ENCODE data around the gene IZUMO1.

IZUMO1 gene

DNA sequence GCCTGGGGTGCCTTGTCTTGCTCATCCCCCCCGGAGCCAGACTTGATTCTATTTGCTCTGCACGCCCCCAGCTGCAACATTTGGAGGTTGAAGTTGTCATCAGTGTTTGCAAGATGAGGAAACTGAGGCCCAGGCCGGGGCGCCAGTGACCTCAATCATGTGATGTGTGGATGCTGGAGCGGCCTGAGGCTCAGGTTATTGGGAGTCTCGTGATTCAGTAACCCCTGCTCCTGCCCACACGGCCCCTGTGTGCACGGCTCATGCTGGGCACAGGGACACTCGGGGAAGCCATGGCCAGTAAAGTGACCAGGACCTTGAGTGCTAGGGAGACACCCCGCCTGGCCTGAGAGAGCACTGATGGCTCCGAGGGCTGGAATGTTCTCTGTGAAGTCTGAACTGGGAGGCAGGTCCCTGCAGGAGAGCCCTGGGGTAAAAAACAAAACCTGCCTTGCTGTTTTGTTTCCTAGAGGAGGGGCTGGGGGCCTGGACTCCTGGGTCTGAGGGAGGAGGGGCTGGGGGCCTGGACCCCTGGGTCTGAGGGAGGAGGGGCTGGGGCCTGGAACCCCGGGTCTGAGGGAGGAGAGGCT lies 10.5 kb upstream of the IZUMO1 start:
- no peak for DNase-seq (ENCODE audit: low read depth in 2 of 2)

DNA sequence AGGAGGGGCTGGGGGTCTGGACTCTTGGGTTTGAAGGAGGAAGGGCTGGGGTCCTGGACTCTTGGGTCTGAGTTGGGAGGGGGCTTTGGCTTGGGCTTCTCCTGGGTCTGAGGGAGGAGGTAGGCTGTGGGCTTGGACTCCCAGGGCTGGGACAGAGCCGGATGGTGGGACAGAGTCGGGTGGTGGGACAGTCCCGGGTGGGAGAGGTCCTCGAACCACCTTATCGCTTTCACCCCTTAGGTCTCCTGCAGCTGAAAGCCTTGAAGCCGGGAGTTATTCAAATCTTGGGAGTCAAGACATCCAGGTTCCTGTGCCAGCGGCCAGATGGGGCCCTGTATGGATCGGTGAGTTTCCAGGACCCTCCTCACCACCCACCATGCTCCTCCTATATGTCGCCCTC lies 10.0 kb upstream of the IZUMO1 start:
- DNase-seq (ENCODE audit: low read depth in 2 of 2), result no peak

DNA sequence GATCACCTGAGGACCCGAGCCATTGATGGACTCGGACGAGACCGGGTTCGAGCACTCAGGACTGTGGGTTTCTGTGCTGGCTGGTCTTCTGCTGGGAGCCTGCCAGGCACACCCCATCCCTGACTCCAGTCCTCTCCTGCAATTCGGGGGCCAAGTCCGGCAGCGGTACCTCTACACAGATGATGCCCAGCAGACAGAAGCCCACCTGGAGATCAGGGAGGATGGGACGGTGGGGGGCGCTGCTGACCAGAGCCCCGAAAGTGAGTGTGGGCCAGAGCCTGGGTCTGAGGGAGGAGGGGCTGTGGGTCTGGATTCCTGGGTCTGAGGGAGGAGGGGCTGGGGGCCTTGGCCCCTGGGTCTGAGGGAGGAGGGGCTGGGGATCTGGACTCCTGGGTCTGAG lies 9.5 kb upstream of the IZUMO1 start:
- no peak for DNase-seq (ENCODE audit: low read depth in 2 of 2)

DNA sequence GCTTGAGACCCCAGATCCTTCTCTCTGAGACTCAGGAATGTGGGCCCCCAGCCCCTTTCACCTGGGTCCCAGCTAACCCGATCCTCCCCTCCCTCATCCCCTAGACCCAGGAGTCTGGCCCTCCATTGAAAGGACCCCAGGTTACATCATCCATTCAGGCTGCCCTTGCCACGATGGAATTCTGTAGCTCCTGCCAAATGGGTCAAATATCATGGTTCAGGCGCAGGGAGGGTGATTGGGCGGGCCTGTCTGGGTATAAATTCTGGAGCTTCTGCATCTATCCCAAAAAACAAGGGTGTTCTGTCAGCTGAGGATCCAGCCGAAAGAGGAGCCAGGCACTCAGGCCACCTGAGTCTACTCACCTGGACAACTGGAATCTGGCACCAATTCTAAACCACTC lies 9.1 kb upstream of the IZUMO1 start:
- DNase-seq (ENCODE audit: low read depth in 2 of 2), result no peak

DNA sequence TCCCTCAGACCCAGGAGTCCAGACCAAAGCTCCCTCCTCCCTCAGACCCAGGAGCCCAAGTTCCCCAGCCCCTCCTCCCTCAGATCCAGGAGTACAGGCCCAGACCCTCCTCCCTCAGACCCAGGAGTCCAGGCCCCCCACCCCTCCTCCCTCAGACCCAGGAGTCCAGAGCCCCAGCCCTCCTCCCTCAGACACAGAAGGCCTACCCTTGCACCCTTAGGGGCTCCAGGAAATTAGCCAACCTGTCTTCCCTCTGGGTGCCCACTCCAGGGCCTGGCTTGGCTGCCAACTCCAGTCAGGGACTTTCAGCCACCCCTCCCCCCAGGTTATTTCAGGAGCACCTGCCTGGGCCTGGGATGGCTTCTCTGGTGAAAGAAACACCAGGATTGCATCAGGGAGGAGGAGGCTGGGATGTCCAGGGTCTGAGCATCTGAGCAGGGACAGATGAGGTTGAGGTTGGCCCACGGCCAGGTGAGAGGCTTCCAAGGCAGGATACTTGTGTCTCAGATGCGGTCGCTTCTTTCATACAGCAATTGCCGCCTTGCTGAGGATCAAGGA lies 8.5 kb upstream of the IZUMO1 start, which contains the start of gene FGF21:
Gene FGF21, plus strand, starts transcription at position 441 of the 558 bp plus-strand sequence. CDS start 713 bp downstream, outside the sequence.
- no peak for DNase-seq (ENCODE audit: low read depth in 2 of 2)

DNA sequence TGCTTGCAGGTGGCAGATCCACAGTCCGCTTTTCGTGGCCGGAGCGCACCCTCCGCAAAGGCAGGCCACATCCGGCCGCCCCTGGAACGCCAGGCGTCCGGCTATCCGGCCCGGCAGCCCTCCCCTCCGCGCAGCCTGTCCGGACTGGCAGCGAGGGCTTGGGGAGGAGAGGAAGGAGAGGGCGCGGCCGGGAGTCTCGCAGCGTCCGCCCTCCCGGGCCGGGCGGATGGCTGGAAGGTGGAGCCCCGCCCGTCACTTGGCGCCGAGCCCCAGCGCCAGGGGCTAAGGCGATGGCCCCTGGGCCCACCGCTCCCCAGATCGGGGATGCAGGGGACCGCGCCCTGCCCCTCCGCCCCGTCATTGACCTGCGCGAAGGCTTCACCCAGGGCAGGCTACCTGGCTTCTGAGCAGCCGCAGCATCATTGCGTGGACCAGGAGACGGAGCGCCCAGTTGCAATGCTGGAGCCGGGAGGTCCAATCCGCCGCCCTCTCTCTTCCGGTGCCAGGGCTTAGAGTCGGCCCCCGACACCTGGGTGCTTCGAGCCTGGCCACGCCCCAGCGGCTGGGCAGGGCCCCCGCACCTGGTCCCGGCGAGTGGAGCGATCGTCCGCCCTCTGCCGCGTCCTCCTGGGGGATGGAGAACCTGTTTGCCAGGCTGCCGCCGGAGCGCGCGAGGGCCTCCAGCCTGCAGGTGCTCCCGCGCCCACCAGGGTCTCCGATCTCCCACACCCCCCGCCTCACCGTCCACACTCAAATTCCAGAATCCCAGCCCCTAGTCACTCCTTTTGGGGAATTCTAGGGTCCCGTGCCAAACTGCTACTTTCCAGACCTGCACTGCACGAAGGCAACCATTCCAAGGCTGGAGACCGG lies 6.0 kb upstream of the IZUMO1 start, which contains the start of gene FUT1:
Gene FUT1, minus strand, starts transcription at position 146 of the 870 bp plus-strand sequence. CDS start 1,360 bp downstream, outside the sequence.
- DNase-seq (ENCODE audit: low read depth in 2 of 2), result no peak

DNA sequence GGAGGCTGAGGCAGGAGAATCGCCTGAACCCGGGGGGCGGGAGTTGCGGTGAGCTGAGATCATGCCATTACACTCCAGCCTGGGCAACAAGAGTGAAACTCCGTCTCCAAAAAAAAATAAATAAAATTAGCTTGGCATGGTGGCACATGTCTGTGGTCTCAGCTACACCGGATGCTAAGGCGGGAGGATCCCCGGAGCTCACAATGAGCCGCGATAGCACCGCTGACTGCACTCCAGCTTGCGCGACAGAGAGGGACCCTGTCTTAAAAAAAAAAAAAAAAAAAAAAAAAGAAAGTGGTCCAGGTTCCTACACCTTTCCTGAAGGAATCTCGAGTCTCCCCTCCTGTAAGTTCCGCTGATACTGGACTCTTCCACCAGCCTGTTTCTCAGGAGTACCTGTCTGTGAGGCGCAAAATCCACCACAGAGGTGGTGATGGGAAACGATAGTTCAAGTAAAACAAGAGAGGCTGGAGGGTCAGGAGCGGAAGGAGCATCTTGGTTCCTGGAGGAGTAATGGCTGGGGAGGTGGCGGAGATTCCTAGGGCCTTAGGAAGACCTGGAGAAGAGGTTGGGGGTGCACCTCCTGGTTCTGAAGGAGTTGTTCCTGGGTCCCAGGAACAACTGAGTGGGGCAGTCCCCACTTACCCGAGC lies 5.3 kb upstream of the IZUMO1 start:
- no peak for DNase-seq (ENCODE audit: low read depth in 2 of 2)

DNA sequence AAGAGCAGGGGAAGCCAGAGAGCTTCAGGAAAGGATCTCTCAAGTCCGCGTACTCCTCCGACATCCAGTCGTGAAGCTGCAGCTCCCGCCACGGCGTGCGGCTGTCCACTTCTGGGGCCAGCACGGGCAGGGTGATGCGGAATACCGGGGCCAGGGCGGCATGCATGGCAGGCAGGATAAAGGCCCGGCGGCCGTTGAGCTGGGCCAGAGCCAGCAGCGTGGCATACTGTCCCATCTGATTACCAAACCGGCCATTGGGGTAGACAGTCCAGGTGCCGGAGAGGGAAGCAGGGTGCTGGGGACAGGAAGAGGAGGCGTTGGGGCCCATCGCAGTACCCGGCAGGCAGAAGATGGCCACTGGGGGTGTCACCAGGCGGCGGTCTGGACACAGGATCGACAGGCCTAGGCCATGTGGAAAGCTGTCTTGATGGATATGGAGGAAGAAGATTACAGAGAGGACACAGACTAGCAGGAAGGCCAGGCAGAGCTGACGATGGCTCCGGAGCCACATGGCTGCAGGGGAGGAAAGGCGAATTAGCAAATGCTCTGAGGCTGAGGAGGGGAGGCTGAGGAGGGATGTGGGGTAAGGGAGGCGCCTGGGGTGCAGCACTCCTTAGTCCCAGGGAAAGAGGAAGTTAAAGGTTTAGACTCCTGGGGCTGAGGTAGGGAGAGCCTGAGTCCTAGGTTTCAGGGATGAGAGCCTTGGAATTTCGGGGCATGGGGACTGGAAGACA lies 4.2 kb upstream of the IZUMO1 start:
- DNase-seq (ENCODE audit: low read depth in 2 of 2), result no peak

DNA sequence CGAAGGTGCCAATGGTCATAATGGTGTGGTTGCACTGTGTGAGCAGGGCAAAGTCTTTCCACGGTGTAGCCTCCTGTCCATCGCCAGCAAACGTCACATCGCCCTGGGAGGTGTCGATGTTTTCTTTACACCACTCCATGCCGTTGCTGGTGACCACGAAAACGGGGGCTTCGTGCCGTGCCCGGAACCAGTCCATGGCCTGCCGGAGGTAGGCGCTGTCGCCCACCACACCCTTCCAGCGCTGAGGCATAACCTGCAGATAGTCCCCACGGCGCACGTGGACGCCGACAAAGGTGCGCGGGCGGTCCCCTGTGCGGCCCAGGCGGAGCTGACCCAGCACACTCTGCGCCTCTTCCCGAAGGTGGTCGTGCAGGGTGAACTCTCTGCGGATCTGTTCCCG lies 3.6 kb upstream of the IZUMO1 start:
- DNase-seq (ENCODE audit: low read depth in 2 of 2), result no peak

DNA sequence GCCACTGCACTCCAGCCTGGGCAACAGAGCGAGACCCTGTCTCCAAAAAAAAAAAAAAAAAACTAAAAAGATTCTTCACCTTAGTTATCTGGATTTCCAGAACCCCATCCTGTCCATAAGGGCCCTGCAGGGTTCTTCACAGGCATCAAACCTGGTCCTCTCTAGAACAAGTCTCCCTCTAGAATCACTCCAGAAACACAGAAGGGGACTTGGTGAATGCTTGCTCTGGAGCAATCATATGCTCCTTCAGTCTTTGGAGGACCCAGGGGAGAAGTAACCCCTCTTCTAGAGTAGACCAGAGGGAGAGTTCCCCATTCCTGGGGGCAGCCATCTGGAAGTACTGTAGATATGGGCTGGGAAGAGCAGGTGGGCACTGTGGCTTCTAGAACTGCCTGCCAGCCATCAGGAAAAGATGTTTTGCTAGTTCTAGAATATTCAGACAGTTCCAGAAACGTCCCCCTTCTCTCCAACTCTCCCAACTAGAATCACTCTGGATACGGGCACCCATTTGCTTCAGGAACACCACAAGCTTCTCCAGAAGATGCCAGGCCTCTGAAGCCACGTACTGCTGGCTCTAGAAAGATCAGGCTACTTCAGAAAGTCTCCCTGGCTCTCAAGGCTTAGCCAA lies 3.0 kb upstream of the IZUMO1 start:
- no peak for DNase-seq (ENCODE audit: low read depth in 2 of 2)

DNA sequence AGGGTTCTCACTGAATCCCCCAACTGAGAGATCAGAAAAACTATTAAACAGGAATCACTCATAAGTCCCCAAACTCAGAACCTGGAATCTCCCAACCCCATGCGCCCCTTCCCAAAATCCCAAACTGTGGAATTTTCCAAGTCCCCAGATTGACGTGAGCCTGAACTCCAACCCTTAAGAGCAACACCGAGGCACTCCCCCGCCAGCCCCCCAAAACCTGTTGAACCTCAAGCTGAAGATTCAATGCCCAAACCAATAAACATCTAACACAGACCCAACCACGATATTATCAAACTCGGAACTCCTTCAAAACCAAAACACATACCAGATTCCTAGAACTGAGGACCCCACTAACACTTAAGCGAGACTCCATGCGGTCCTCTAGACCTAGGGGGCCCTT lies 599 bp downstream of the IZUMO1 start:
- DNase-seq (ENCODE audit: low read depth in 2 of 2), result no peak

DNA sequence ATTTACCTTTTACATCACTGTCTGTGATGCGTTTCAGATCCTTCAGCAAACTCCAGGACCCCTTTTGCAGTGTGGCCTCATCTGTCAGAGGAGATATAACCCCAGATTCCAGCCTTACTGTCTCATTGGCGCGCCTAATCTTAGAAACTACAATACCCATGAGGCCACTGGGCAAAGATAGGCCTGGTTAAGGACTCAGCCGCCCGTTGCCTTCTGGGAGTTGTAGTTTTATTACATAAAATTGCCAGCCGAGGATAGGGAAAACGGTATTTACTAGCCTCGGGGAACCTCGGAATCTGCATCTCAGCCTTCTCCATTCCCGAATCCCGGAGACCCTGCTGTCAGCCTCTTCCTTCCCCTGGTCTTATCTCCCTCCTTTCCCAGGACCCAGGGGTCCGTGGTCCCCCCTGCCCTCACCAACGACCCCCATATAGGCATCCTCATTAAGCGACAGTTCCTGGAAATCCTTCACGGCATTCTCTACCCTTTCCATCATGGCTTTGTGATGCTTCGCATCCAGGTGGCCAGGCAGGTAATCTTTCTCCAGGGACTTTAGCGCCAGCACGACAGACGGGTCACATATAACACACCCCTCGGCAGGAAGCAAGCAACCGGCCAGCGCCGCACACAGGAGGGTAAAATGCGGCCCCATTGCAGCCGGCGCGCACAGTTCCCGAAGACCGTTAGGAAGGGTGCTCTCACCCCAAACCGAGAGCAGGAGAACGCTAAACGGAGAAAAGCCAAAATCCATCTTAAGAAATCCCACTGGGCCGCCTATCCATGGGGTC lies 1.3 kb downstream of the IZUMO1 start:
- peak; percentile 31 to 38 for DNase-seq (ENCODE audit: low read depth in 2 of 2)

DNA sequence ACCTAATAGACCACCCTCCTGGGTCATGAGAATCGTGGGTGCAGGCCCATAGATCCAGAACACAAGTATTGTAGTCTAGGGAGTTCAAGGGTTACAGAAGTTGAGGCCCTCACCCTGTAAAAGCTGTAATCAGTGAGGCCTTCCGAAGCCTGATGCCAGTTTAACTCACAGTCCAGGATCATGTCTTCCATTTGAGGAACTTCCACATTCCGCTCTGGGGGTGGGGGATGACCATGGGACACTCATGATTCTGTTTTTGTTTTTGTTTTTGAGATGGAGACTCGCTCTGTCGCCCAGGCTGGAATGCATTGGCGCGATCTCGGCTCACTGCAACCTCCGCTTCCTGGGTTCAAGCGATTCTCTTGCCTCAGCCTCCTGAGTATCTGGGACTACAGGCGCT lies 4.6 kb downstream of the IZUMO1 start:
- DNase-seq (ENCODE audit: low read depth in 2 of 2), result no peak

DNA sequence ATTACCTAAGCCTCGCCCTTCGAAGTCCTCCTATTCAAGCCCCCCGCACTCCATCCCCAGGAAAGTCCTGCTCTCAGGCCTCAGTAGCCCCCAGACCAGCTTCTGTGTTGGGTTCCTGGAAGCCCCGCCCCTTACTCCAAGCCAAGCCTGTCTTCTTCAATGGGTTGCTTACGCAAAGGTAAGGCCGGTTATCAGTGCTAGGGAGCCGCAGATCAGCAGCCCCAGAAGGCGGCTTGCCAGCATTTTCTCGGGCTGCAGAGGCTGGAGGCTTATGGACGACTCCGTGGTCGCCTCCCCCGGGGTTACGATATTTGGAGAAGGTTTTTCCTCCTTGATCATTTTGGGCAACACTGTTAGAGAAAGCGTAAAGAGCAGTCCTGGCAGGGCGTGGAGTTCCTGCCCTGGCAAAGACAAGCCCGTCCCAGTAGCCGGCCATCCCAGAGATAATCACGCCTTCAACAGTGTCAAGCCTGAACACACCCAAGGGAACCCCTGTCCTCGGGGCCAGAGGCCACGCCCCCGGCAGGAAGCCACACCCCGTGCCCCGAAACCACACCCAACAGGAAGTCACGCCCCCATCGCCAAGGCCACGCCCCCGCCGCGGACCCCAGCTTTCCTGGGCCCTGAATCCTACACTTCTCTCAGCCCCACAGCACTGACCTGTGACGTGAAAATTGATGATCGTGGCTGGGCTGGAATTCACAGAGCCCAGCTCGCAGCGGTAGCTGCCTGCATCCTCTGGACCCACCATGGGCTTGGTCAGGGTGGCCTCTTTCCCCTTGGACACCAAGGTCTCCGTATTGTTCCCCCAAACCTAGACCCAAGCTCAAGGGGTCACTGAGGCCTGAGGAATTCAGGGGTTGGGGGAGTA lies 5.3 kb downstream of the IZUMO1 start:
- DNase-seq (ENCODE audit: low read depth in 2 of 2), result peak in 1 of 2 donors; percentile 30

DNA sequence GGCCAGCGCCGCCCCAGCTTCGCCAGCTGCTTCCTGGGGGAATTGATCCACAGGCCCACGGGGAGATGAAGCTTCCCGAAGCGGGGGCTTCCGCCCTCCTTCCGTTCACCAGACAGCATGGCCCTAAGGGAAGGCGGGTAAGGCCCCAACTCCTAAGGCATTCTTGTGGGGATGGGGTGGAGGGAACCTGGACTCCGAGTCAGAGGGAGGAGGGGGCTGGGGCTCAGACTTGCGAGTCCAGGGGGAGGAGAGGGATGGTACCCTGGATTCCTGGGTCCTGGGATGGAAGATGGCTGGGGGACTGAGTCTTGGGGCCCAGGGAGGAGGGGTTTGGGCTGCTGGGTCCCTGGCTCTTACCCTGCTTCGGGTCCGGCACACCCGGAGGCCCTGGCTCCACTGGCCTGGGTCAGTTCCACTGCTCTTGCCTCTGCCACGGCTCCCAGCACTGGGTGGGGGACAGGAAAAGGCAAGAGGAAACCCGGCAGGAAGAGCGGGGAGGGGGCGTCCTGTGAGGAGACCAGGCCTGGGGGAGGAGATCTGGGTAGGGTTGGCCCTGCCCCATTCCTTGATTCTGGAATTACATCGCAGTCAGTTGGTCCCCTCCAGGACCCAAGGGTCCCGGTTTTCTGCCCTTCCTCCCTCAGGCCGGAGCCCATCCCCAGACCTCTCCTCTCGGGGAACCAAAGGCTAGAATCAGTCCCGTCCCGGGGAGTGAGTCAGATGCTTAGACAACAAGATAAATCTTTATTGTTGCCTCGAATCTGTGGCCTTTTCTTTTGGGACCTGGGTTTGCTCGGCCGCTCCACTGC lies 6.3 kb downstream of the IZUMO1 start, which contains the start of gene RASIP1:
Gene RASIP1, minus strand, starts transcription at position 447 of the 809 bp plus-strand sequence. Its CDS starts 328 bp downstream, at position 119.
- DNase-seq (ENCODE audit: low read depth in 2 of 2), result no peak

DNA sequence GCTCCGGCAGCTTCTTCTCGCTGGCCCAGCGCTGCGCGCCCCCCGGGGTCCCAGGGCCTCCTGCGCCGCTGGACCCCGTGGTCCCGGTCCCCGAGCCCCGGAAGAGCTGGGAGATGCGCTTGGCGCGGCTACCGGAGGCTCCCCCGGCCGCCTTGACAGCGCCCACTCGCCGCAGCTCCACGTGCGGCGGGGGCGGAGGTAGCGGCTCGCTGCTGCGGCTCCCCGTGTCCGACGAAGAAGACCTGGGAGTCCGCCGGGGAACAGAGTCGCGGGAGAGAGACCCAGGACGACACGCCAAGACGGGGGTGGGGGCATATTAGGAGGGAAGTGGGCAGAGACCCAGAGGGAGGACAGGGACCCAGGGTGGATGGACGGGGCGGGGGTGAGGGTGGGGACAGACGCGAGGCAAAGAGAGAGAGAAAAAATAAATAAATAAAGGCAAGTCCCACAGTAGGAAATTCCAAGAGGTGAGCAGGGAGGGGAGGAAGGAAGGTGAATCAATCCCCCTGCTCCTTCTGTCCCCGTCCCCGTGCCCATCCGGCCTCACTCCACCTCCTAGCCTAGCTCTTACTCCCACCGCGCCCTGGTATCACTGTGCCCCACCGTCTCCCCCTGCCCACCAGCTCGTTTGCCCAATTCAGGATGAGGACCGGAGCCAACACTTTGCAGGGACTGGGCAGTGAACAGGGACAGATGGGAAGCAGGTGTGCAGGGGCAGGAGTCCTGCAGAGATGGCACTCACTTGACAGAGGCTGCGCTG lies 7.1 kb downstream of the IZUMO1 start:
- no peak for DNase-seq (ENCODE audit: low read depth in 2 of 2)

DNA sequence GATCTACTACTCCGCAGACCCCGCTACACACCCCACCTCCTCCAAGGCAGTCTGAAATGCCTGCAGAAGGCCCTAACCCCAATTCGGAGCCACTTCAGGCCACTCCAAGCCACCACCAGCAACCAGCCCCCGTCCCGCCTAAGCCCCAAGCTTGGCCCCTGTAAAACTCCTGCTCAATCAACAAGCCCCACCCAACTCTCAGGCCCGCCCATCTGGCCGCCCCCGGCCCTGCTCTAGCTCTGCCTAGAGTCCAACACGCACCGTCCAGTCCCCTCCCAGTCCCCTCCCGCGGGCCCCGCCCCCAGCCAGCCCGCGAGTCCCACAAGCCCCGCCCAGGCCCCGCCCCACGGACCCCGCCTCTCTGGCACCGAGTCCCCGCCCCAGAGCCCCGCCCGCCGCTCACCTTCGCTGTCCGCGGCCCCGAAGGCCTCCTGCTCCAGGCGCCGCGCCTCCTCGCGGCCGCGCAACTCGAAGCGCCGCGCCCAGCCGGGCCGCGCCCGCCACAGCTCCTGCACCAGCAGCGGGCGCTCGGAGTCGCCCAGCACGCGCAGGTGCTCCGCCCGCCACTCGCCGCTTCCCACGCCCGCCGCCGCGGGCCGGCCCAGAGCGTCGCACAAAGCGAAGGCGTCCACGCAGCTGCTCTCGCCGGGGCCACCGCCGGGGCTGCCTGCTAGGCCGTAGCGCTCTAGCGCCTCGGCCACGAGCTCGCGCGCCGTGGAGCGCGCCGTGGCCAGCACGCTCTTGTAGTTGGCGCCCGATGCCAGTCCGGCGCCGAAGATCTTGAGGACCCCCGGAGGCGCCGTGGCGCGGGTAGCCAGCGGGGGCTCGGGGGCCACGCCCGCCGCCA lies 7.9 kb downstream of the IZUMO1 start:
- peak; percentile 90 to 96 for DNase-seq (ENCODE audit: low read depth in 2 of 2)

Data from activated CD4-positive, alpha-beta T cell treated with anti-CD3 and anti-CD28 coated beads for 24 hours (primary cell).